ENCODE results near the gene ISLR.

ISLR gene, protein sequence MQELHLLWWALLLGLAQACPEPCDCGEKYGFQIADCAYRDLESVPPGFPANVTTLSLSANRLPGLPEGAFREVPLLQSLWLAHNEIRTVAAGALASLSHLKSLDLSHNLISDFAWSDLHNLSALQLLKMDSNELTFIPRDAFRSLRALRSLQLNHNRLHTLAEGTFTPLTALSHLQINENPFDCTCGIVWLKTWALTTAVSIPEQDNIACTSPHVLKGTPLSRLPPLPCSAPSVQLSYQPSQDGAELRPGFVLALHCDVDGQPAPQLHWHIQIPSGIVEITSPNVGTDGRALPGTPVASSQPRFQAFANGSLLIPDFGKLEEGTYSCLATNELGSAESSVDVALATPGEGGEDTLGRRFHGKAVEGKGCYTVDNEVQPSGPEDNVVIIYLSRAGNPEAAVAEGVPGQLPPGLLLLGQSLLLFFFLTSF

DNA sequence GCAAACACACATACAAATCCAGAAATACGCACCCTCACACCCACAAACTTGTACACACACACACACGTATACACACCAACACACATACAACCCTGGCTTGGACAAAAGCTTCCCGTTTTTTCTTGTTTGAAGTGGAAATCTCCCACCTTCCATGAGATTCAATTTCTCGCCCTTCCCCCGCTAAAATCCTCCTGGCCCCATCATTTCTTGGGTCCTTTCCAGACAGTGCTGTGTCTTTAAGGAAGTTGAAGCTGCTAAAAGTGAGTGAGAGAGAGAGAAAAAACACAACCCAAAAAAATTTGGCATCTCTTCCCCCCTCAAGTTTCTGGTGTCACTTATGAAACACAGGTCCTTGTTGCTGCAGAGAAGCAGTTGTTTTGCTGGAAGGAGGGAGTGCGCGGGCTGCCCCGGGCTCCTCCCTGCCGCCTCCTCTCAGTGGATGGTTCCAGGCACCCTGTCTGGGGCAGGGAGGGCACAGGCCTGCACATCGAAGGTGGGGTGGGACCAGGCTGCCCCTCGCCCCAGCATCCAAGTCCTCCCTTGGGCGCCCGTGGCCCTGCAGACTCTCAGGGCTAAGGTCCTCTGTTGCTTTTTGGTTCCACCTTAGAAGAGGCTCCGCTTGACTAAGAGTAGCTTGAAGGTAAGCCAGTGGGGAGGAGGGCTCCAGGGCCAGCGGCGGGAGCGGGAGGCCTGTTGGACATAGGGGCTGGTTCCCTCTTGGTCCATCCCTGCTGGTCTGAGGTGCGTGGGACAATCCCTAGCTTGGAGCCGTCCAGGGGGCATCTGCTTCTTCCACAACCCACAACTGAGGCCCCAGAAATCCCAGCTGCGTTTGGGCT lies at the start of gene ISLR:
TSS of gene ISLR (plus strand) at position 331 of the 839 bp plus-strand sequence. CDS start 1,149 bp downstream, outside the sequence.
- peak; percentile 15 for DNase-seq

DNA sequence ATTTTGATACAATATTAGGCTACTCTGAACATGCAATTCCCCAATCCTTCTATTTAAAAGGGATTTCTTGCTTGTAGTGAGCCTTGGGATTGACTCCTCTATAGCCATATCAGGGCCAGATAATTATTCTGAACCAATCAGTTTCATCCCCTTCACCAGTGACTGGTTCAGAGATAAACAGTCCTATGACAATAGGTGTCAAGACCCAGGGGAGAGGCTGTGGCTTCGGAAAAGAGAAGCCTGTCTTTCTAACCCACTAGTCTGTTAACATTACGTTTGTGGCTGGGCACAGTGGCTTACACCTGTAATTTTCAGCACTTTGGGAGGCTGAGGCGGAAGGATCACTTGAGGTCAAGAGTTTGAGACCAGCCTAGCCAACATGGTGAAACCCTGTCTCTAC lies 49.3 kb upstream of the ISLR start:
- no peak for DNase-seq

DNA sequence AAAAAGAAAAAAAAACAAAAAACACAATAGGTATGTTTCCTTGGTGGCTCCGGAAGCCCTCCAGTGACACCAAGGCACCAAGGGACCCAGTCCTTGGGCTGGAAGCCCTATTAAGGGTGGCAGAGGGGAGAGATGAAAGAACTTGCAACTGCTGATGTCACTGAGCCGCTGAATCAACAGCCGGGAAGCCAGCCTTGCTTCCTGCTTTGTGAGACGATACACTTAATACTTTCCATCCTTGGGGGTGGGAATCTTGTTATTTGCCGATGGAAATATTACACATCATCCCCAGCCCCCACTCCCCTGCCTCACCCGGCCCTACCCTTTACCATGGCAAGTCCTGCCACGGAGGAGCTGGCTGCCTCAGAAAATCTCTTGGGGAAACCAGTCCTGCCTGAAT lies 48.8 kb upstream of the ISLR start:
- no peak for DNase-seq

DNA sequence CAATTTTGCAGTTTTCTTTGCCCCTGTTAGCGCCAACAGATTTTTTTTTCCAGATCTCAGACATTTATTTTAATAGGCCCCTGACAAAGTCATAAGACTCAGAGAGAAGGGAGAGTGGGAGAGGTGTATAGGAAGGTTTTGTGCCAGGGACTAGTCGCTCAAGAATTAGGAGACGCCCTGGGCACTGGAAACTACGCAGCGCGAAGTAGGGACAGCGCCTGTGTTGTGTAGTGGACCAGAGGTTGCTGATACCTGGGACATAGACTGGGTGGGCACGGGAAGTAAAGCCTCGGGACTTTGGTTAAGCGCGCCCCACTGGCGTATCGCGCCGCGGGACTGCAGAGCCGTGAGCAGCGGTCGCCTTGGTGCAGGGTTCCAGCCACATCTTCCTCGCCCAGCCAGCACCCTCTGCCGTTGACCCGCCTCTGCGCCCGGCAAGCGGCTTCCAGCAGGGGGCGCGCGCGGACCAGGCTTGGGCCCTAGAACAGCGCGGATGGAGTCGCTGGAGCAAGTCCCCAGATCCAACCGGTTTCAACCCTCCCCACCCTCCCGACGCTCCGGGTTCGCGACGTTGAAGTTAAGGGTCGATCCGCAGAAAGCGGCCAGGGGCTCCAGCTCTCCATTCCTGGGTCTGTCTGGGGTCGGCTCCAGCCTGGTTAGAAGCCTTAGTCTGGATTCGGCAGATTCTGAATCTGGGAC lies 46.1 kb upstream of the ISLR start:
- peak; percentile 63 for DNase-seq

DNA sequence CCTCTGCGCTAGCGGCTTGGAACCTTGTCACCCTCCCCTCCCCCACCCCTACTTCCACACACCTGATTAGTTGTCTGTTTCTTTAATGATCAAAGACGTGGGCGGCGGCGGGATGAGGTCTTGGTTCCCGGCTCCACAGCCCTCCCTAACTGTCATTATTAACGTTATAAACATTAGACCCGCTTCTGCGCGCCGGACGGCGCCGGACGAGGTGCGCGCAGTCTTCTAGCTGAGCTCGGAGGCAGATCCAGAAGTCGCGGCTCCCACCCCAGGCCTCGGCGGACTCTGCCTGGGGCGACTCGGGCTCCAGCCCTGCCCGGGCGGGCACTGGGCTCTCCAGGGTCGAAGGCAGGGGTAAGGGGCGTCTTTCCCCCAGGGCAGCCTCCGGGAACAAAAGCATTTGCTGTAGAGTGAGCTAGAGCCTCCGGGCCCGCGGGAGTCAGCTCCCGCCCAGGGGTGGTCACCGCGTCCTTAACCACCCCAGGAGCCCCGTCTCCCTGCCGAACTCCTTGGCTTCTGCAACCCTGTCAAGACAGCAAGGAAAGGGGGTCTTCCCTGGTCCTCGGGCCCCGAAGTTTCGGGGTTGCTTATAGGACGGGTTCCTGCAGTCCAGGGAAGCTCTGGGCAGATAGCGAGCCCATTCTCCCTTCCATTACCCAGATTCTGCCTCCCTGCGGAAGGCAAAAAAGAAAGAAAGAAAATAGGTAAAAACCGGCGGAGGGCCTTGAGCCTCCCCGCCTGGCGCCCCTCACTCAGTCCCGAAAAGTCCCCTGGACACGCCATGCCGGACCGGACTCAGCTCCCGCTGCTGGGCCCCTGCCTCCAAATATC lies 45.3 kb upstream of the ISLR start:
- no peak for DNase-seq

DNA sequence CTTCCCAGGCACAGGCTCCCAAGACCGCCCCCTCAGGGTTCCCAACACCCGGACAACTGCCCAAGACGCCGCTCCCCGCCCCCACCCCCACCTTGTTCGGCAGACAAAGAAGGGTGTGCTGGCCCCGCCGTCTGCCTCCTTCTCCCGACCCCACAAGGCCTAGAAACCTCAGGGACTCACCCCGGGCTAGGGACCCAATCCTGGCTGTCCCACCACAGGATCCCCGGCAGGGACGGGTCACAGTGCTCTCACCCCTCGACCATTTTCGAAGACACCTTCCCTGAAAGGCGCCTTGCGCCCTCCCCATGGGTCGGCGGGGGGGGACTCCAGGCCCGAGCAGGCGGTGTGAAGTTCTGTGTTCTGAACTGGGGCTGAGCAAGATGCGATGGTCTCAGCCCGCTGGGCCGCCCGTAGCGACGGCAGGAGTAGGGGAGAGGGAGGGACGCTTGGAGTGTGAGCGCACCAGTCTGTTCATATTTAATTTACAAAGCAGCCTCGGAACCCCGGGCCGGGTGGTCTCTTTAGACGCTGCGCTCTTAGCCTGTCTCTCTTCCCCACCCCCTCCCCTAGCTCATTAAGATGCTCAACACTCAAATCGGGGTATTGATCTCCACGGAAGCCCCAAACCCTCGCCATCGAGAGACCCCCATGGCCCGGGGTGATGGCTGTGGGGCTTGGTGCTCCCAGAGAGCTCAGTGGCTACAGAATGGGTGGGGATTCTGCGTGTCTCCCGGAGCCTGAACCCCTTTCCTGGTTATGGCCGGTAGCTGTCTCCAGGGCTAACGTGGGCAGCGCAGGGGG lies 44.5 kb upstream of the ISLR start:
- DNase-seq, result peak; percentile 16

DNA sequence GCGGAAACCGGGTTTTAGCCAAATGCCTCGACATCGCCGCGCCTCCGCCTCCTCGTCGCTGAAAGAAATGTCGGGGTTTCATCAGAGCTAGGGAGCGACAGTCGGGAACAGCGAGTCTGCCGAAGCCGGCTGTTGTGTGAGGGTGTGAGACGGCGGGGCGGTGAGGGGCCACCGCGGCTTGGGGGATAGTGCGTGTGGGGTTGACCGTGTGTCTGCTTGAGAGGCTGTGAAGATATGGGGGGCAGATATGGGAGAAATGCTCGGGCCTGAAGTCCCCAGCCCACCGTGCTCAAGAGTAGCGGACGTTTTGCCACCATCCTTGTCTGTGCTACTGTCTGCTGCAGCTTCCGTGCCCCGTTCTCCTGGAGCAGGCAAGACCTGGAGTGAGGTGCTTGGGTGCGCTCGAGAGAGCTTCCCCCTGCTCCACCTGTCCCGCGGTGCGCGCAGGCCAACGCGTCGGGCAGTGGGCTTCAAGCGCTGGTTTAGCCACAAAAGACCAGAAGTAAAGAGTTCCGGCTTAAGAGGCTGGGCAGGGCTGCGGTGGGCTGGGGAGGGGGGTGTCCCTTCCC lies 43.8 kb upstream of the ISLR start:
- peak; percentile 36 for DNase-seq

DNA sequence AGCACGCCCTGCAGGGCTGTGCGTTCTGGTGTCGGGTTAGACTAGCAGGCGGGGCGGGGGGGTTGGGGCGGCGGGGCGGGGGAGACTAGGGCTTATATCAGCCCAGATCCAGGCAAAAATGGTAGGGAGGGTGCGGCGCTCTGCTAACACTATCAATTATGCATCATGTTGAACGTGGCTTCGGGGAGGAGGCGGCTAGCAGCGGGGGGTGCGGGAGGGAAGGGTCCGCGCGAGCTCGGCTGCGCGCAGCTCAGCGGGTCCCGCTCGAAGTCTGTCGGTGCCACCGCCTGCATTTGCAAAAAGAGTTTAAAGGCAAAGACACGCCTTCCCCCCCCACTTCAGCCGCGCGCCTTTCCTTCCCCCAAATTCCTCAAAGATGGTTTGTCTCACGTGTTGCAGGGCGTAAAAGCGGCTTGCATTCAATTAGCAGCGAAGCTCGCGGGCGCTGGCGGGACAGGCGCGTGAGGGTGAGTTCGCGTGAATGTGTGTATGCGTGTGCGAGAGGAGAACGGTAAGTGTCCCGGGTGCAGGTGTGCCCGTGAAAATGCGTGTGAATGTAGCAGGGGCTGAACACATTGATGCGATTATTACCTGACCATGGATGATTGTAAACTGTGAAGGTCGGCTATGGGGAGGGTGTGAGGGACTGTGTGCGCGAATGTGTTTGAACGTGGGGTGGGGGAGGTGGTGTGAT lies 43.2 kb upstream of the ISLR start, which contains the start of gene ISLR2:
TSS of gene ISLR2 (plus strand) at position 432 of the 694 bp plus-strand sequence. CDS start 2,169 bp downstream, outside the sequence.
- DNase-seq, result no peak

DNA sequence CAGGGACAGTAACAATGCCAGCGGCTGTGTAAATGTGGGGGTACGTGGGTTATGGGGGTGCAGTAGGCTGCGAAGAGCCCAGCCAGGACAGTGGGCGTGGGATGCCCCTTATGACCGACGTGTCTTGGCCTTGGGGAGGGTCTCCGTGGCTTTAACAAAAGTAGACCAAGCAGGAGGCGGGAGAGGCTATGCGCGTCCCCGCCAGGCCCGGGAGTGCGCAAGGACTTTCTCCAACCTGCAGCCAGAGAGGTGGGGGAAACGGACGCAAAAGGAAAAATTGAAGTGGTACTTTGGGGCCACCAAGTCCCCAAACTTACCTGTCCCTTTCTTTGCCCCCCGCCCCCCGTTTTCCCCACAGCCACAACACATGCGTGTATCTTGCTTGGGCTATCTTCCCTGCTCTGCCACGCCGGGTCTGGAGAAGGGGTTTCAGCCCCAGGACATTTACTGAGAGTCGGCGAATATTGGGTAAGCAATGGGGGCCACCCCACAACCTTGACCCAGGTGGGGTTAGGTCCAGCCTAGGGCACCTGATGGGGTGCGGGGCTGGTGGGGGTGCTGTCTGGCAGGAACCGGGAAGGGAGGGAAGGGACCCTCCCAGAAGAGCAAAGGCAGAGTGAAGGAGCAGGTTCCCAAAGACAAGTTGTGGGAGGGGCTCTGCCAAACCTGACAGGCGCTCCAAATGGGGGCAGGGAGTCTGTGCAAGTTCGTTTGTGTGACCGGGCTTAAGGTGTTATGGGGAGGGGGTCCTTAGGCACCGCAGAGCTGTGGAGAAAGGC lies 42.5 kb upstream of the ISLR start:
- DNase-seq, result no peak

DNA sequence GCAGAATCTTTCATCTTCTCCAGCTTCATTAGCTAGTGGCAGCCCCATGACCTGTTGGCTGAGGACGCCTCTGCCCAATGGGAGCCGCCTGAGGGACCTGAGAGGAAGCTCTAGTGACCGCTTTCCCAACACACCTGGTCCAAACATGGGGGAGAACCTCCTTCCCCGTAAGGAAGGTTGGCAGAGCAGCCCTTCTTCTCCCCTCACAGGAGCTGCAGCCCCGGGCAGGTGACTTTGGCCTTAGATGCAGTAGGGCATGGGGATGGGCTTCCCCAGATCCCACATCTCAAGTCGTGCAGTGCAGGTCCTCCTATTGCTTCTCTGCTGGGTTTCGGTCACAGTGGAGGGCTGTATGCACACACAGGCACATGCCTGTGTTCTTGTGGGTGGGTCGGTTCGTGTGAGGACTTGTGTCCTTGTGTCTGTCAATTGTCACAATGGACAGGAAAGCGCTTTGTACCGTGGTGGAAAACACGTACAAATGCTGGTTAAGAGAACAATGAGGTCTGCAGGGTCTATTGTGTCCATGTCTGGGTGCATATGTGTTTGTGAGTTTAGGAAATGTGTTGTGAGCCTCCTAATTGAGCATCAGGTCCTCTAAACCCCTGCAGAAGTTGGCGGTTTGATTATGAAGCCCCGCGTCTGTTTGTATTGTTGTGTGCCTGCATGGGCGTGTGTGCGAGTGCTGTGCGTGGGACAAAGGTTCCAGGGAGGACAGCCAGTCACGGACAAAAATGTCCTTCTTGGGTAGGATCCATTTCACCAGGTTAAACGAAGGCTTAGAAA lies 41.7 kb upstream of the ISLR start:
- no peak for DNase-seq

DNA sequence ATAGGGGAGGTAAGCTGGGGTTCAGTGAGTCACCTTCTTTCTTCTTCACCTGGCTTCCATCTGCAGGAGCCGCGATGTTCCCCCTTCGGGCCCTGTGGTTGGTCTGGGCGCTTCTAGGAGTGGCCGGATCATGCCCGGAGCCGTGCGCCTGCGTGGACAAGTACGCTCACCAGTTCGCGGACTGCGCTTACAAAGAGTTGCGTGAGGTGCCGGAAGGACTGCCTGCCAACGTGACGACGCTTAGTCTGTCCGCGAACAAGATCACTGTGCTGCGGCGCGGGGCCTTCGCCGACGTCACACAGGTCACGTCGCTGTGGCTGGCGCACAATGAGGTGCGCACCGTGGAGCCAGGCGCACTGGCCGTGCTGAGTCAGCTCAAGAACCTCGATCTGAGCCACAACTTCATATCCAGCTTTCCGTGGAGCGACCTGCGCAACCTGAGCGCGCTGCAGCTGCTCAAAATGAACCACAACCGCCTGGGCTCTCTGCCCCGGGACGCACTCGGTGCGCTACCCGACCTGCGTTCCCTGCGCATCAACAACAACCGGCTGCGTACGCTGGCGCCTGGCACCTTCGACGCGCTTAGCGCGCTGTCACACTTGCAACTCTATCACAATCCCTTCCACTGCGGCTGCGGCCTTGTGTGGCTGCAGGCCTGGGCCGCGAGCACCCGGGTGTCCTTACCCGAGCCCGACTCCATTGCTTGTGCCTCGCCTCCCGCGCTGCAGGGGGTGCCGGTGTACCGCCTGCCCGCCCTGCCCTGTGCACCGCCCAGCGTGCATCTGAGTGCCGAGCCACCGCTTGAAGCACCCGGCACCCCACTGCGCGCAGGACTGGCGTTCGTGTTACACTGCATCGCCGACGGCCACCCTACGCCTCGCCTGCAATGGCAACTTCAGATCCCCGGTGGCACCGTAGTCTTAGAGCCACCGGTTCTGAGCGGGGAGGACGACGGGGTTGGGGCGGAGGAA lies 40.5 kb upstream of the ISLR start:
- DNase-seq, result no peak

DNA sequence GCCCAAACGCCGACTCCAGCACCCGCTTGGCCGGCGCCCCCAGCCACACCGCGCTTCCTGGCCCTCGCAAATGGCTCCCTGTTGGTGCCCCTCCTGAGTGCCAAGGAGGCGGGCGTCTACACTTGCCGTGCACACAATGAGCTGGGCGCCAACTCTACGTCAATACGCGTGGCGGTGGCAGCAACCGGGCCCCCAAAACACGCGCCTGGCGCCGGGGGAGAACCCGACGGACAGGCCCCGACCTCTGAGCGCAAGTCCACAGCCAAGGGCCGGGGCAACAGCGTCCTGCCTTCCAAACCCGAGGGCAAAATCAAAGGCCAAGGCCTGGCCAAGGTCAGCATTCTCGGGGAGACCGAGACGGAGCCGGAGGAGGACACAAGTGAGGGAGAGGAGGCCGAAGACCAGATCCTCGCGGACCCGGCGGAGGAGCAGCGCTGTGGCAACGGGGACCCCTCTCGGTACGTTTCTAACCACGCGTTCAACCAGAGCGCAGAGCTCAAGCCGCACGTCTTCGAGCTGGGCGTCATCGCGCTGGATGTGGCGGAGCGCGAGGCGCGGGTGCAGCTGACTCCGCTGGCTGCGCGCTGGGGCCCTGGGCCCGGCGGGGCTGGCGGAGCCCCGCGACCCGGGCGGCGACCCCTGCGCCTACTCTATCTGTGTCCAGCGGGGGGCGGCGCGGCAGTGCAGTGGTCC lies 39.7 kb upstream of the ISLR start:
- DNase-seq, result no peak

DNA sequence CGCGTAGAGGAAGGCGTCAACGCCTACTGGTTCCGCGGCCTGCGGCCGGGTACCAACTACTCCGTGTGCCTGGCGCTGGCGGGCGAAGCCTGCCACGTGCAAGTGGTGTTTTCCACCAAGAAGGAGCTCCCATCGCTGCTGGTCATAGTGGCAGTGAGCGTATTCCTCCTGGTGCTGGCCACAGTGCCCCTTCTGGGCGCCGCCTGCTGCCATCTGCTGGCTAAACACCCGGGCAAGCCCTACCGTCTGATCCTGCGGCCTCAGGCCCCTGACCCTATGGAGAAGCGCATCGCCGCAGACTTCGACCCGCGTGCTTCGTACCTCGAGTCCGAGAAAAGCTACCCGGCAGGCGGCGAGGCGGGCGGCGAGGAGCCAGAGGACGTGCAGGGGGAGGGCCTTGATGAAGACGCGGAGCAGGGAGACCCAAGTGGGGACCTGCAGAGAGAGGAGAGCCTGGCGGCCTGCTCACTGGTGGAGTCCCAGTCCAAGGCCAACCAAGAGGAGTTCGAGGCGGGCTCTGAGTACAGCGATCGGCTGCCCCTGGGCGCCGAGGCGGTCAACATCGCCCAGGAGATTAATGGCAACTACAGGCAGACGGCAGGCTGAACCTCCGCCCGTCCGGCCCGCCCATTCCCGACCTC lies 39.0 kb upstream of the ISLR start:
- no peak for DNase-seq

DNA sequence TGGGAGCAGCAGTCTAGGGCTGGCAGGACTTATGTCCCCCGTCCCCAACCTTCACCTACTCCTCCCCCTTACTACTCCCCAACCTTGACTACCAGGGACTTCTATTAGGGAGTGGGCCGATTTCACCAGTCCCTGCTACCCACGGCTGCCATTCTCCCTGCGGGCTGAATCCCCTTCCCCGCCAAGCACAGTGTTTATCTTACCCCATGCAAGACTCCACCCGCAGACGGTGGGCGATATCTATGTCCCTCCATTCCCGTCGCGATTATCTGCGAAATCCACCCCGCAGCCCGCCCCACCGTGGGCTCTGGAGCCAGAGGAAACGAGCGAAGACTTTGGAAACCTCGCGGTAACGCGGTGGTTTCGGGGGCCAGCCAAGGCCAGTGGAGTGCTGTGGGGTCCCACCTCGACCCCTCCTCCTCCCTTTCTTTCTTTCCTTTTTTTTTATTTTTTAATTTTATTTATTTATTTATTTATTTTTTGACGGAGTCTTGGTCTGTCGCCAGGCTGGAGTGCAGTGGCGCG lies 38.4 kb upstream of the ISLR start:
- no peak for DNase-seq

DNA sequence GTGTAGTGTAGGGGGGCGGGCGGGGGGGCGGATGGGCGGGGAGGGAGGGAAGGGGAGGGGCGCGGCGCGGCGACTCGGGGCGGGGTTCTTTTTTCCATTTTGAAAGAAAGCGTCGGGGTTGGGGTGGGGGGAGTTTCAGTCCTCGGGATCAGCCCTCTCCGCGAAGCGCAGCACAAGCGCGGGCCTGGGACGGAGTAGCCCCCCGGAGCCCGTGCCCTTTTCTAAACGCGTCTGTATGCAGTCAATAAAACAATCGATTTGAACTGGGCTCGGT lies 37.0 kb upstream of the ISLR start:
- no peak for DNase-seq

DNA sequence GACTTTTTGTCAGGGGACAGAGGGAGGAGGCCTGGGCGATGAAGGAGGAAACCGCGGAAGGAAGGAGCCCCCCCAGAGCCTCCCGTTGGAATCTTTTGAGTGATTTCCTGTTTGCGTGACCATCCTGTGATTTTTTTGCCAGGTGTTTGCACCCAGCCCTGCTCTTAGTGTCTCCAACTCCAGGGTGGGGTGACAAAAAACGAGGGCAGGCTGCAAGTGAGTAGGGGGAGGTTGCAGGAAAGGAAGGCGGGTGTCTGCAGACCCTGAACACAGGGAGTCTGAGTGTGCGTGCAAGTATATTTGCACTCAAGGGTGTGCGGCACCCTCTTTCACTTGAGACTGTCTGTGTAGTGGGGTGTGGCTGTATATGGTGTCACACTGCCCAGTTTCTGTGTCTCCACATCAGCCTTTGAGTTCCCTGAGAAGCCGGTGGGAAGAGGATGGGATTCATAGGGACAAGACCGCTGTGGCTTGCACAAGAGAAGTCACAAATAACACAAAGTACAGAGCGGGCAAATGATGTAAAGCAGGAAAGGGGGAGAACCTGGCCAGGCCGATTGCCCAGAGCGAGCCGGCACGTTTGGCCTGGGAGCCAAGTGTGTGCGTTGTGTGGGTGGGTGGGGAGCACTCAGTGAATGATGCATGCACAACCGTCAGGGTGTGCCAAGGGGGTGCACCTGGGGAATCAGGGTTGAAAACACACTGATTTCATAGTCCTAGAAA lies 36.5 kb upstream of the ISLR start:
- peak; percentile 5 for DNase-seq
